Heart left ventricle (tissue), 13 donors: ENCODE results near the gene CCL3.

Experiments
- CTCF ChIP-seq, 12 donors: fragments of 200-600 bp; sonication (generic) in 4 of 12; IDR thresholded peaks; one replicate each; pipeline versions ENCODE4 v1.5.0 to v1.8.0; 2018 to 2022; ENCODE audit warnings: antibody characterized with exemption in 12 of 12, mild to moderate bottlenecking in 5 of 12
- POLR2A ChIP-seq, 2 donors: fragments of 450-650 bp; IDR thresholded peaks; one replicate each; pipeline ENCODE4 v1.6.1; 2017; ENCODE audit warnings: antibody characterized with exemption in 2 of 2, mild to moderate bottlenecking in 2 of 2, moderate library complexity in 2 of 2
- donor health status: ischemic (EF 13 %, LVEDD 7.1; RV severe dilation, severe dysfunction).
- donor health status: DM: no; HTN: yes; CAD: no.
- donor health status: DM: no; HTN: no; CAD: no.
- donor health status: ischemic (EF 25% LVEDD 6.9; RV normal size, moderate dysfunction).
- donor health status: ischemic (EF 25% LVEDD 5.7; RV mildly dilated, moderate dysfunction).
- donor health status: ischemic (EF 35%, LVEDD 5.7; RV mildly dilated, moderate dysfunction).
- donor health status: nonischemic (EF 11% LVEDD 7.7; RV severe dilation, severe dysfunction).
- donor health status: DM: yes; HTN: yes; CAD: no.
- donor health status: PGD.
- donor health status: ischemic (EF 29% LVEDD 5.4; RV normal size, mild dysfunction).
- donor health status: nonischemic (EF 23%, LVEDD 6.1; RV moderate dilation, normal function).

GRCh38 chr17:36128411-36128978, 38.6 kb upstream of the CCL3 start:
- TF ChIP-seq POLR2A (IDR thresholded peaks at IDR 0.05) (no peak), CTCF (IDR thresholded peaks at IDR 0.05) (no peak)
